NCI-H82 treated with DMSO at 0.1 percent for 48 hours (cell line): ENCODE measurements around the gene CLDN15.
"Not testable (repeated sequence)": the region's sequence is repeated elsewhere in the genome, so short reads cannot be mapped to it uniquely, and the experiment has no call there.

Experiments used
- DNase-seq: peaks from one replicate; lab custom pipeline; 2025; ENCODE audit not compliant: unreplicated experiment; lab: John Stamatoyannopoulos, UW

Gene CLDN15

GRCh38 chr7:101200504-101200861 lies 37.1 kb downstream of the CLDN15 start:
- no peak for DNase-seq

GRCh38 chr7:101199522-101199921 lies 38.1 kb downstream of the CLDN15 start:
- not testable (repeated sequence) for DNase-seq

- no peak for DNase-seq
Measured at GRCh38 chr7:101198476-101198875, 39.1 kb downstream of the CLDN15 start.

GRCh38 chr7:101197991-101198390 lies 39.6 kb downstream of the CLDN15 start:
- no peak for DNase-seq

GRCh38 chr7:101195884-101196283 lies 41.7 kb downstream of the CLDN15 start:
- DNase-seq: no peak

- no peak for DNase-seq
Measured at GRCh38 chr7:101189109-101189508, 48.5 kb downstream of the CLDN15 start.

GRCh38 chr7:101186844-101187428 lies 50.7 kb downstream of the CLDN15 start:
- DNase-seq: no peak

GRCh38 chr7:101186194-101186593 lies 51.4 kb downstream of the CLDN15 start:
- DNase-seq: no peak

- DNase-seq: no peak
Measured at GRCh38 chr7:101185258-101185839, 52.3 kb downstream of the CLDN15 start.
